Mucosa of gallbladder (tissue), 1 donor: ENCODE measurements around the gene CD34. TPM values are rescaled to one million over a fixed set of nuclear protein-coding genes. Genes with fewer than 3 reads are reported as not detected.
"Not testable (repeated sequence)": the region's sequence is repeated elsewhere in the genome, so short reads cannot be mapped to it uniquely, and the experiment has no call there.

ENCODE experiments used
- DNase-seq: peaks from one replicate; pipeline ENCODE4 v3.0.0-alpha.2; 2020; ENCODE audit warnings: low spot score
- total RNA-seq: library from RNA; stranded (reverse); gene quantifications from one replicate; pipeline ENCODE4 v1.2.1, GENCODE V29; 2021
- donor health status: DM: no; HTN: no; CAD: no.

The CD34 gene, protein sequence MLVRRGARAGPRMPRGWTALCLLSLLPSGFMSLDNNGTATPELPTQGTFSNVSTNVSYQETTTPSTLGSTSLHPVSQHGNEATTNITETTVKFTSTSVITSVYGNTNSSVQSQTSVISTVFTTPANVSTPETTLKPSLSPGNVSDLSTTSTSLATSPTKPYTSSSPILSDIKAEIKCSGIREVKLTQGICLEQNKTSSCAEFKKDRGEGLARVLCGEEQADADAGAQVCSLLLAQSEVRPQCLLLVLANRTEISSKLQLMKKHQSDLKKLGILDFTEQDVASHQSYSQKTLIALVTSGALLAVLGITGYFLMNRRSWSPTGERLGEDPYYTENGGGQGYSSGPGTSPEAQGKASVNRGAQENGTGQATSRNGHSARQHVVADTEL
- total RNA-seq: 23.2 TPM

DNA sequence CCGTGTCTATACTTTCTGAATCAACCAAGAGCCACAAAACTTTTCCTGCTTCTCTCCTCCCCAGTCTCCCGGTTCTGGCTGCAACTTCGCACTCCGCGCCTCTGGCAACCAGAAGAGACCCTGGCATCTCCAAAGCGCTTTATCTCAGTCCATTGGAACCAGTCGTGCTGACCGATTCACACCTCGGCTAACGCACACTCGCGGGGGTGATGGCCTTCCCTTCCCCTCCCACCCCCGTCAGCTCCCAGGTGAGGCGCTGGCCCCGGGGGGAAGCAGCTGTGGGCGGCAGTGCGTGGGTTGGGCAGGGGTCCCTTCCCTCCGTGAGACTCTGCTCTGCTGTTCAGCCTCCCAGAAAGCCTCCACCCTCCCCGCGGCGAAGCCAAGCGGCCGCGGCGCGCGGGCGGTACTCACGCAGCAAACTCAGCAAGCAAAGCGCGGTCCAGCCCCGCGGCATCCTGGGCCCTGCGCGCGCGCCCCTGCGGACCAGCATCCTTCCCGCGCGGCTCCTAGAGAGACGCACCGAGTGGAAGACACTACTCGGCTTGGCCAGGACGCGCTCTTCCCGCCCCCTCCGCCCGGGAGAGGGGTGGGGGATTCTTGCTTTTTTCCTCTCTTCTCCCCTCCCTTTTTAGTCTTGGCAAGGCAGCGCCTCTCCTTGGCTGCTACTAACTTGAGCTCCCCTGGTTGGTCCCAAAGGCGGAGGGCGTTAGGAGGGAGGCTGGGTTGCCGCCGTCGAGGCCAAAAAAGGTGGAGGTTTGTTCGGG is at the start of gene CD34:
Gene CD34 (minus strand): TSS at position 535 of the 764 bp plus-strand sequence. CDS start 45 bp downstream, at position 490.
- DNase-seq: no peak

DNA sequence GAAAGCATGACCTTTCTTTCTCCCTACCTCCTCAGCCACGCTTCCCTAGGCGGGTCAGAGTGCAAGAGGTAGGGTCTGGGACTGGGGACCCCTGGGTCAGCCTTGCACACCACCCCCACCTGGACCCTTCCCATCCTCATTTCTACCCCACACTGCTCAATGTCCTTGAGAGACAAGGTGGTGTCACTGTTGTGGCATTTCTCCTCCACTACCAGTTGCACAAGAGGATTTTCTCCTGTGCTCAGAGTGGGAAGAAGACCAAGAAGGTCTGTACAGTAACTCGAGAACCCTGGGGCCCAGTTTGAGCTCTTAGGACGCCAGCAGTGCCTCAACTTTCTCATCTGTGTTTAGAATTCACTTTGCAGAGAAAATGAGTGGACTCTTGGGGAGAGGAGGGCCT is 49.4 kb upstream of the CD34 start:
- no peak for DNase-seq

DNA sequence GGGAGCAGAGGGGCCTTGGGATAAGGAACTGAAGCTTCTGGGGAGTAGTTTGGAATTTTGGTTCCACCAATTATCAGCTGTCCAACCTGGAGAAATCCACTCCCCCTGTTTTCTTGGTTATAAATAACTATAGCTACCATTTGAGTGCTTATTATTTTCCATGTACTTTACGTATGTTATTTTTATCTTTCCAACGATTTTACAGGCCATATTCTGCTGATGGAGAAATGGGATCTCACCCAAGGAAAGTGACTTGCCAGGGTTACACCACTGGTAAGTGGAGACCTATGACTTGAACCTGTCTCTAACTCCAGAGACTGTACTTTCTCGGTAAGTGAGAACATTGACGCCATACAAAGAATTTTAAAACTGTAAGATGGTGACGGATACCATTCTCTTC is 49.0 kb upstream of the CD34 start:
- no peak for DNase-seq

DNA sequence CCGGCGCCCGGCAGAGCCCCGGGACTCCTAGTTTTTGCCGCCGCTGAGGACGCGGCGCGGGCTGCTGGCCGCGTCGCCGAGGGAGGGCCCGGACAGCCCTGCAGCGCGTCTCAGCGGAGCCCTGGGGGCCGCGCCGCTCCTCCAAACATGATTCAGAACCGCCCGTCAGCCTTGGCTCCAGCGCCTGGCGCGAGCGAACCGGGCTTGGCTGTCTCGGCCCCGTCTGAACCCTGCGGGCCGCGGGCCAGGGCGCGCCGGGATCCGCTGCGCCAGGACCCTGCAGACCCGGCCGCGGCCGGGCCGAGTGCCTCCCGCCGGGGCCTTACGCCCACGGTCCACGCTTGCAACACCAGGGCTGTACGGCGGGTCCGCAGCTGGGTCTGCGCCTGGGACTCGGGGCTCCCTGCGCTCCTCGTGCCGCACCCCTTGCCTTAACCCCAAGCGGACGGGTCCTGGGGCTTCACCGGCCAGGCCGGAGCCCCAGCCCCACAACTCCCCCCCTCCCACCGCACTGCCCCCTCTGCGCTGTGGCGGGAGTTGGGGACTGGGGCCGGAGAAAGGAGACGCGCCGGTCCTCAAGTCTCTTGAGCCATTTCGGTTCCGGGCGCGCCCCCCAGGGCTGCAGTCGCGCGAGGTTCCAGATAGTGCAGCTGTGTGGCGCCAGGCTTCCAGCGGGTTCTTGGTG is 48.4 kb upstream of the CD34 start:
- DNase-seq: peak; percentile 60

DNA sequence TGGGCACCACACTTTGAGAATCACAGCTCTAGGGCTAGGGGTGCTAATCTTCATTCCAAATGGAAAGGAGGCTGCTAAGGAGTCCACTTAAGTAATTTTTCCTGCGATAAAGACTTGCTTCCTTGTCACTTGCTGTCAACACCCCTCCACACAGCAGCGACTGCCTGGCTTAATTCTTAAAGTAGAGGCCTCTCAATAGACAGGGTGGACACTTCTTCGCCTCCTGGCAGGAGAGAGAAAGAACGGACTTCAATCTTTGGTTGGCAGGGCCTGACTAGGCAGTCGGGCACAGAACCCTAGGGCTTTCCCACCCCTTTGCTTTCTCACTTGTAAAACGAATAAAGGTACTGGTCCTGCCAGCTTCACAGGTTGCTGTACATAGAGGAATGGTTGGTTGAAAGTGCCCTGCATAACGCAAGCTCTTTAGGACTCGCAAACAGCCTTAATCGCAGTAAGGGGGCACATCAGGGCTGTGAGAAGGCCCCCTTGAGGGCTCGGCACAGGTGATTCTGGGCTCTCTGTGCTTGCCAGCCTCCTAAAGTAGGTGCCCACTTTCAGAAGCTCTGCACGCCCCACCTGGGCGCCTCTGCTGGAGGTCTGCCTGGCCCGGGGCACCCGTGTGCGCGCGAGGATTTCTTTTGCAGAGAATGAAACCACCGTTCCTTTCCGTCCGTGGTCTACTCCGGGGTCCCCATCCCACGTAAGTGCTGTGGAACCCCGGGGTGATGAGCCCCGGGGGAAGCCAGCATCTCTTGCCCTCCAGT is 47.6 kb upstream of the CD34 start:
- DNase-seq: no peak

DNA sequence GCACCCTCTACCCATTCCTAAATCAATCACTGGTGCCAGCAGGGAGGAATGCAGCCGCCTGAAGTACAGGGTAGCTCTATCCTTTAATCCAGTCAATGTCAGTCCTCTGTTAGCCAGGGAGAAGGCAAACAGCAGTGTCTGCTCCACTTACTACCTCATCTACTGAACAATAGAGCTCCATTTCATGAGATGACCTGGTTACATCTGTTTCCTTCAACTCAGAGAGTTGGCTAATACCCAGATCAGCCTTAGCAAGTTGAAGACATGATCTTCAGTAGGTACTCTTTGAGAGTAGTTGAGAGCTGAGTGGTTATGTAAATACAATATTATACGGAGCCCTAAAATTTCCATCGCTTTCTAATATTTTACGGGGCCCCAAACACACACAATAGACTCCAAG is 46.1 kb upstream of the CD34 start:
- DNase-seq: no peak

DNA sequence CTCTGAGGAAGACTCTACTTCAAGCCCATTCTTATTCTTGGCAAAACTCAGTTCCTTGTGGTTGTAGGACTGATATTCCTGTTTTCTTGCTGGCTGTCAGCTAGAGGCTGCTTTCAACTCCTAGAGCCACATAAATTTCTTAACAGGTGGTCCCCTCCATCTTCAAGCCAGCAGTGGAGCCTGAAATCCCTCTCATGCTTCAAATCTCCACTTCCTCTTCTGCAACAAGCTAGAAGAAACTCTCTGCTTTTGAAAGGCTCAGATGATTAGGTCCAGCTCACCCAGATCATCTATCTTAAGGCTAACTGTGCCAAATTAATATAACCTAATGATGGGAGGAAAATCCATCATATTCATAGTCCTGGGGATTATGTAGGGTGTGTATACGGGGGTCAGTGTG is 43.2 kb upstream of the CD34 start:
- DNase-seq: no peak

DNA sequence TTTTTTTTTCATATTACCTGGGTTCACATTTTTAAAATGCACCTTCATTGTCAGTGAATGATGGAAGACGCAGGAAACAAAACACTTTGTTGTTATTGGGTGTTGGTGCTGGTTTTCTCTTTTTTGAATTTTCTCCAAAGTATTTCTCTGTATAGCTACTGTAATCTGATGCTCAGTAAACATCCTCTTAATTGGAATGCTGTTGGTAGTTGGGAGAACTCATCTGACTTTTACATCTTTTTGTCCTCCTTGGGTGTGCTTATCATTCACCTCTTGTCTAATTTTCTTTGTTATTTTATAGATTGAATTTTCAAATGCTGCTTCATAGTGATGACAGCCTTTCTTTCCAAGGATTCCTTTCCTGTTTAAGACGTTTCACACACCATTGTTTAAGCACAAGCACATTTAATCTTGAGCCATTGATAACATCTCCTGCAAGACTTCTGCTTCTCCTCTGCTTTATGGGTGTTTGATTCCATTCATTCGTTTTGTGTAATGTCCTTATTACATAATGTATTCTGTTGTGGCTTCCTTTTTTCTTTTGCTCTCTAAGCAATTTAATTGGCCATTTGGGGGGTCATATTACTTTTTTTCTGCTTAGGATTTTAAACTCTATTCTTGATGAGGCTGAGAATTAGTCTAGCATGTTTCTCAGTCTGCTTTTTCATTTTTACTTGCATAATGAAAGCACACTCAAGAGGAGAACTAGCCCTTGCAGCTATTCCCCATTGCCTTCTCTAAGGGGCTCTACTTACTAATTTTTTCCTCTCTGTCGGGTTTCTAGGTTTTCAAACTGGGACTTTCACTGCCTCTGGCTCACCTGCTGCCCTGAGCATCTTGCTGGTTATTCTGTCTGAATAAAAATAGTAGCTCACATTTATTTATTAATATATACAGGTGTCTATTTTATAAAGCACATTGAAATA is 42.0 kb upstream of the CD34 start:
- DNase-seq: no peak

DNA sequence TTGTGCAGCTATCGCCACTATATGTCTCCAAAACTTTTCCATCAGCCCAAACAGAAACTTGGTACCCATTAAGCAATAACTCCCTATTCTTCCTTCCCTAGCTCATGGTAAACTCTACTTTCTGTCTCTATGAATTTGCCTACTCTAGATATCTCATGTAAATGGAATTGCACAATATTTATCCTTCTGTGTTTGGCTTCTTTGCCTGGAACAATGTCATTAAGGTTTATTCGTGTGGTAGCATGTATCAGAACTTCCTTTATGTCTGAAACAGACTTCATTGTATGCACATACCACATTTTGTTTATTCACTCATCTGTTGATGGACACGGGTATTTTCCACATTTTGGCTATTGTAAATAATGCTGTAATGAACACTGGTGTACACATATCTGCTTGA is 40.7 kb upstream of the CD34 start:
- no peak for DNase-seq

DNA sequence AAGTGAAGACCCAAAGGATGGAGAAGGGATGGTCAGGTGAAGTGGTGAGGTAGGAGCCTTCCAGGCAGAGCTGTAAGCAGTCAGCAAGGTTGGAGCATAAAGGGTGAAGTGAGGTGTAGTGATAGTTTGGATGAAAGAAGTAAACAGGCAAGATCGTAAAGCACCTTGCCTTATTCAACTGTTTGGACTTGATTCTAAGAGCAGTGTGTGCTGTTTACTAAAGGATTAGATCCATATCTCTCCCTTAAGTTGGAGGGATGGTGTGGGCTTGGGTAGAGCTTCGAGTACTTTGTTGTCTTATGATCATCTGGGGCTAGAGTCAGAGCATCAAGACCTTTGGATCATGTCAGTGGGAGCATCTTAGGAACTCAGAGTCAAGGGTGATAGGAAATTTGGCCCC is 39.8 kb upstream of the CD34 start:
- no peak for DNase-seq

DNA sequence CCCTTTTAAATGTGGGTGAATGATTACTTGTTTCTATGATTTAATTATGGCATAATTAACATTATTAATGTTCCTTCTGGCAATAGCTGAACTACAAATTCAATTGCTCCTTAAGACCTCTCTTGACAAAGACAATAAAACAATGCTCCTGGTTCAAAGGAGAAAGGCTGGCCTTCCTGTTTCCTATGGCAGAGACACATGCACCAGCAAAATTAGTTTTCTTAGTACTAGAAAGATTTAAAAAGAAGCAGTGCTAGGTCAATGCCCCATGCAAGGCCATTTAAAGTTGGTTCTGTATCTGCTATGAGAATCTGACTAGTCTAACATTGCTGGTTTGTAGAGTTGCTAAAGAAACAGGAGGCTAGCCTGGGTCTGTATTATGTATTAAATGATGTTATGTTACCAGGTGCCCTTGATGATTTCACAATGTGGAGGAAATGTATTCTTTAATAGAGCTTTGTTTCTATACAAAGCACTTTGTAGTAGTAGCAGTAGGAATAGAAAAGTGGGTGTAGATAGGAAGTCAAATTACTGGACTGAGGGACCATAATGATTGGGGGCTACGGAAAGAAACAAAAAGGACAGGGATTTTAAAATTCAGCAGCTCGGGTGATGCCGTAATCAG is 38.8 kb upstream of the CD34 start:
- DNase-seq: no peak

DNA sequence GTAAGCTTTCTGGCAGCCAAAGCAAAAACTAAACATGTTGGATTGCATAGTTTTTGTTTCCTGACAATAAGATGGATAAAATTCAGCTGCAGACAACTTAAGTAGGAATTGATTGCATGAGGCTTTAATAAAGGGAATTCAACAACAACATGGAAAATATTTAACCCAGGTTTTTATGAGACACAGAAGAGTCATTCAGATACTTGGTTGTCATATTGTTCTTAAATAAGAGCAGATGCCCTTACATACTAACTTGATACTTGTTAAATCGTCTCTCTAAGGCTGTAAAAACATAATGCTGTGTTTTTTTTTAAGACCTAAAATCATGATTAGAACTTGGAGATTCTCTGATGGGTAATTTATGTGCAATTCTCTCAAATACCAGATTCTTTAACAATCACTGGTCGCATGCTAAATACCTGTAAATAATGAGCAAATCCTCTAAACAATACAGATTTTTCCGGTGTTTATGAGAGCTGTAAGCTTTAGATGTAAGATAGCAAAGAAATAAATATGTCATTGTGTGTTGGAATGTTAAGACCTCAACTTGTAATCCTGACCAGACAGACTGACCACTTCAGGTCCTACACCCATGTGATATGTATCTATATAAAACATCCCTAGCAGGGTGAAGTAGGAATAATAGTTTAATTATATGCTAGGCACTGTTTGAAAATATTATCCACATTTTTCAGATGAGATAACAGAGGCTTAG is 37.8 kb upstream of the CD34 start:
- no peak for DNase-seq

DNA sequence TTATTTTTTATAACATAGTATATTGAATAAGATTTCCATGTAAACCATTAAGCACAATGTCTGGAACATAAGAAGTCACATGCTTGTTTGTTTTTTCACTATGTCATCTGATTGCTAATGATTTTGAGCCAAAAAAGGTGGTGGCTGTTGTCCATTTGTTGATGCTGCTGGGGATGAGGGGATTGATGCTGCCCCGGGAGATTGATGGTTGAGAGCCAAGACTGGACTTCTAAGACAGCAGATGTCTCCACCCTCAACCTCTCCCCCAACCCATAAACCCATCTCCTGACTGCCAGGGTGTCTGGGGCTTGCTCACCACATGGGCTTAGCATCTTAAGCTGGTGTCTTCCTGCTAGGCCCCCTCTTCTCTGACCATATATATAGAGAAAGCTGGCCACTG is 35.8 kb upstream of the CD34 start:
- DNase-seq: no peak

DNA sequence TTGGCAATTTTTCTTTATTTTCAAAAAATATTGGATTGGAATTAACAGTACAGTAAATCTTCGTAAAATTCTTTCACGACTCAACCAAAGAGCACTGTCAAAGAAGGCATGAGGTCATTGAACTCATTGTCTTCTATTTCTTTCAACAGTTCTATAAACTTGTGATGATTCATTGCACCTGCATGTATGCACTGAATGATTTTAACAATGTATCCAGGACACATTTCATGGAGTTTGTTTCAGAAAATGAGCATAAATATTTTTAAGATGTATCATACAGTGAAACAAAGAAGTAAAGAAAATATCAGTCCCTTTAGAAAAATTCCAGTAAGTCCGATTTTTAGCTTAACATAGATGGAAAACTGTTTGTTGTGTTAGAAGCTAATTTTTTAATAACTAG is 33.6 kb upstream of the CD34 start:
- no peak for DNase-seq

DNA sequence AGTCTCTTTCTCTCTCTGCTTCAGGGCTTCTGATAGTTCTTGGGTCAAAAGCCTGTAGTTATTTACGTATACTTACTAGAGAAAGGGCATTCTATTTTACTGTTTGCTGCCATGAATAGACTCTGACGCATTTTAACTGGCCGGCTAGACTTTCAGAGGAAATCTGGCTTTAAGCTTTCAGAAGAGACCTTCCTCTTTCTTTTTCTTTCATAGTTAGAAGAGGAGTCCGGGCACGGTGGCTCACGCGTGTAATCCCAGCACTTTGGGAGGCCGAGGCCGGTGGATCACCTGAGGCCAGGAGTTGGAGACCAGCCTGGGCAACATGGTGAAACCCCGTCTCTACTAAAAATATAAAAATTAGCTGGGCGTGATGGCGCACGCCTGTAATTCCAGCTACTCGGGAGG is 31.4 kb upstream of the CD34 start:
- not testable (repeated sequence) for DNase-seq

DNA sequence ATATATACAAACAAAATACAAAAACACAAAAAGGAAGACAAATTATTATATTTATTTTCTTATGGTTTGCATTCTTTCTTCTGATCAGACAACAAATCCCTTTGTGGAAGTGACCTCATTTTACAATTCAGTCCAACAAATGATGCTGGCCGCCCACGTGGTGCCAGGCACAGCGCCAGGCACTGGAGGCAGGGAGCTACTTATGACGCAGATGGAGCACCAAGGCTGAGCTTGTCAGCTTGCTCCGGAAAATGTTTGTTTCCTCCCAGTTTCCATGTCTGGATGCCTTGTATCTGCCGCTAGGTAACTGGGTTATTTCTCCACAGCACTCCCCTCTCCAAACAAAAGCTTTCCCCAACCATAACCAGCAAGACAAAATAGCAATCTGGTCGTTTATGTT is 30.7 kb upstream of the CD34 start:
- DNase-seq: peak; percentile 81

DNA sequence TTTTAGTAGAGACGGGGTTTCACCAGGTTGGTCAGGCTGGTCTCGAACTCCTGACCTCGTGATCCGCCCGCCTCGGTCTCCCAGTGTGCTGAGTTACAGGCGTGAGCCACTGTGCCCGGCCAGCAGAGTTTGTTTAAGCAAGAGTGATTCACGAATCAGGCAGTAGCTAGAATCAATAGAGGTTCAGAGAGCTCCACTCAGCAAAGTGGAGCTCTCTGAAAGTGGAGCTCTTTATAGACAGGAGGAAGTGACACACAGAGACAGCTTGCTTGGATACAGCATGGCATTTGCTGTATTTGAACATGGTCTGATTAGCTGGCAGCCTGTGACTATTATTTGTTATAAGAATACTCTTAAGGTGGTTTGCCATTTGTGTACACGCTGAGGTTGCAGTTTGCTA is 27.1 kb upstream of the CD34 start:
- DNase-seq: peak; percentile 62

DNA sequence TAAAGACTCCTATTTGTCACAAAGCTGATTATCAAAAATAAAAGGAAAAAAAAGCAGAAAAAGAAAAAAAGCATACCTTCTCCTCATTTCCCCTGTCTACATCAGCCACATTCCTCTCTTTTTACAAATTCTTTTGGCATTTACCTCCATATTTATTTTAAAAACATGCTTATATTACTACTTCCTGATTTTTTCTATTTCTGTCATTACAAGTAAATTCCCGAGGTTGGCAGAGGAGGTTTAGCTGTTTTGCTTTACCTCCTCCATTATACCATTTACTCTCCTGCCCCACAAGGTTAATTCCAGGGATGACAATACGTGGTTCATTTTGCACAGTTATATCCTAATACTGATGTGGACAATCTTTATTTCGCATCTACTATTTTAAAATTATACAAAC is 26.3 kb upstream of the CD34 start:
- no peak for DNase-seq

DNA sequence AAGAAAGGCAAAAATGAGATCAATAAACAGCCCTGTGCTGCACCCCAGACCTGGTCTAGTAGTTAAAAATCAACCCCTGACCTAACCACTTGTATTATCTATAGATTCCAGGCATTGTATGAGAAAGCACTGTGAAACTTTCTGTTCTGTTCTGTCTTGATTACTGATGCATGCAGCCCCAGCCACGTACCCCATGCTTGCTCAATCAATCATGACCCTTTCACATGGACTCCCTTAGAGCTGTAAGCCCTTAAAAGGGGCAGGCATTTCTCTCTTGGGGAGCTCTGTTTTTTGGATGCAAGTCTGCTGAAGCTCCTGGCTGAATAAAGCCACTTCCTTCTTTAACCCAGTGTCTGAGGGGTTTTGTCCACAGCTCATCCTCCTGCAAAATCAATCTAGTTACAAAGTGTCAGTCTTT is 24.2 kb upstream of the CD34 start:
- DNase-seq: peak; percentile 57
